ENCODE measurements around the gene CPTP. TPM values are rescaled to one million over a fixed set of nuclear protein-coding genes. Genes with fewer than 3 reads are reported as not detected.
A peak's percentile ranks its signal among the peaks of the same experiment; 100 is the strongest.

Gene CPTP
- total RNA-seq, 1 experiment from 2014 or later, result 52.2 TPM

DNA sequence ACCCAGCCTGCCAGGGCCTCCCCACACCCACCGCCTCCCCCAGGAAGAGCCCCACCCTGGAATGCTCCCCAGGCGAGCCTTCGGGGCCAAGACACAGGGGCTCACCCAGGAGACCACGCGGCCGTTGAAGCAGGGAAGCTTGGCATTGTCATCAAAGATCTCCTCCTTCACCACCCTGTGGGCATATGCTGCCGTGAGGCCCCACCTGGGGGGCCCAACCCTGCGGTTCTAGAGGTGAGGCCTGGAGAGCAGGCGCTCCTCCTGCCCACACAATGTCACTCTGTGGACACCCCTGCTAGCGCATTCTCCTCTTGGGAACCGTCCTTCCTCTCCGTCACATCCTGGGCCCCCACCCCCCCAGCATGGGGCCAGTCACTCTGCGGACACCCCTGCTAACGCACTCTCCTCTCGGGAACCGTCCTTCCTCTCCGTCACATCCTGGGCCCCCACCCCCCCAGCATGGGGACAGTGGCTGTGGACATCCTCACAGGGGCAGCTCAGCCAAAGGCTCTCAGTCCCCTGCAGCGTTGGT lies 18.0 kb downstream of the CPTP start:
- POLR2A ChIA-PET, result no interaction called here
- no peak overlapping the region for H3K4me3 ChIP-seq (ENCODE audit: low read depth in 2 of 2, low read length in 2 of 2)
- intact Hi-C loops (cut with micrococcal nuclease; ENCODE audit: unreplicated experiment) (no loop called here), in situ Hi-C loops (cut with HindIII; ENCODE audit: low pct_unique_long_range_greater_than_20kb, low sequenced_read_pairs) (no loop called here)
- no peaks in the 10 kb centered on the region for H3K27me3 ChIP-seq (ENCODE audit: control insufficient read depth, insufficient read depth, low read length)
- H3K36me3 ChIP-seq (ENCODE audit: control insufficient read depth, insufficient read depth, low read length), result no peaks in the 10 kb centered on the region
- DNase-seq (ENCODE audit: low read depth, low spot score) (no peak), ATAC-seq (no peak)
- H3K27ac ChIP-seq (ENCODE audit: low read length), result no peak overlapping the region
- H3K9me3 ChIP-seq (ENCODE audit: control insufficient read depth, insufficient read depth, low read depth, low read length), result no peaks in the 10 kb centered on the region
- CTCF ChIA-PET, result no interaction called here
- no peak for TF ChIP-seq TCF7L2 (IDR thresholded peaks at IDR 0.05; ENCODE audit: low read depth, low read length)
- TF ChIP-seq, protein P1, sequence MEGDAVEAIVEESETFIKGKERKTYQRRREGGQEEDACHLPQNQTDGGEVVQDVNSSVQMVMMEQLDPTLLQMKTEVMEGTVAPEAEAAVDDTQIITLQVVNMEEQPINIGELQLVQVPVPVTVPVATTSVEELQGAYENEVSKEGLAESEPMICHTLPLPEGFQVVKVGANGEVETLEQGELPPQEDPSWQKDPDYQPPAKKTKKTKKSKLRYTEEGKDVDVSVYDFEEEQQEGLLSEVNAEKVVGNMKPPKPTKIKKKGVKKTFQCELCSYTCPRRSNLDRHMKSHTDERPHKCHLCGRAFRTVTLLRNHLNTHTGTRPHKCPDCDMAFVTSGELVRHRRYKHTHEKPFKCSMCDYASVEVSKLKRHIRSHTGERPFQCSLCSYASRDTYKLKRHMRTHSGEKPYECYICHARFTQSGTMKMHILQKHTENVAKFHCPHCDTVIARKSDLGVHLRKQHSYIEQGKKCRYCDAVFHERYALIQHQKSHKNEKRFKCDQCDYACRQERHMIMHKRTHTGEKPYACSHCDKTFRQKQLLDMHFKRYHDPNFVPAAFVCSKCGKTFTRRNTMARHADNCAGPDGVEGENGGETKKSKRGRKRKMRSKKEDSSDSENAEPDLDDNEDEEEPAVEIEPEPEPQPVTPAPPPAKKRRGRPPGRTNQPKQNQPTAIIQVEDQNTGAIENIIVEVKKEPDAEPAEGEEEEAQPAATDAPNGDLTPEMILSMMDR (IDR thresholded peaks at IDR 0.05), result no peak
- no peak for TF ChIP-seq SIN3A (IDR thresholded peaks at IDR 0.05; ENCODE audit: borderline replicate concordance, insufficient read depth, low read depth, low read length)
- TF ChIP-seq POLR2AphosphoS5 (IDR thresholded peaks at IDR 0.05; ENCODE audit: low read depth, low read length), result no peak
- TF ChIP-seq, protein P2, sequence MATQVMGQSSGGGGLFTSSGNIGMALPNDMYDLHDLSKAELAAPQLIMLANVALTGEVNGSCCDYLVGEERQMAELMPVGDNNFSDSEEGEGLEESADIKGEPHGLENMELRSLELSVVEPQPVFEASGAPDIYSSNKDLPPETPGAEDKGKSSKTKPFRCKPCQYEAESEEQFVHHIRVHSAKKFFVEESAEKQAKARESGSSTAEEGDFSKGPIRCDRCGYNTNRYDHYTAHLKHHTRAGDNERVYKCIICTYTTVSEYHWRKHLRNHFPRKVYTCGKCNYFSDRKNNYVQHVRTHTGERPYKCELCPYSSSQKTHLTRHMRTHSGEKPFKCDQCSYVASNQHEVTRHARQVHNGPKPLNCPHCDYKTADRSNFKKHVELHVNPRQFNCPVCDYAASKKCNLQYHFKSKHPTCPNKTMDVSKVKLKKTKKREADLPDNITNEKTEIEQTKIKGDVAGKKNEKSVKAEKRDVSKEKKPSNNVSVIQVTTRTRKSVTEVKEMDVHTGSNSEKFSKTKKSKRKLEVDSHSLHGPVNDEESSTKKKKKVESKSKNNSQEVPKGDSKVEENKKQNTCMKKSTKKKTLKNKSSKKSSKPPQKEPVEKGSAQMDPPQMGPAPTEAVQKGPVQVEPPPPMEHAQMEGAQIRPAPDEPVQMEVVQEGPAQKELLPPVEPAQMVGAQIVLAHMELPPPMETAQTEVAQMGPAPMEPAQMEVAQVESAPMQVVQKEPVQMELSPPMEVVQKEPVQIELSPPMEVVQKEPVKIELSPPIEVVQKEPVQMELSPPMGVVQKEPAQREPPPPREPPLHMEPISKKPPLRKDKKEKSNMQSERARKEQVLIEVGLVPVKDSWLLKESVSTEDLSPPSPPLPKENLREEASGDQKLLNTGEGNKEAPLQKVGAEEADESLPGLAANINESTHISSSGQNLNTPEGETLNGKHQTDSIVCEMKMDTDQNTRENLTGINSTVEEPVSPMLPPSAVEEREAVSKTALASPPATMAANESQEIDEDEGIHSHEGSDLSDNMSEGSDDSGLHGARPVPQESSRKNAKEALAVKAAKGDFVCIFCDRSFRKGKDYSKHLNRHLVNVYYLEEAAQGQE (IDR thresholded peaks at IDR 0.05; ENCODE audit: insufficient read depth in 1 of 2, low read depth in 2 of 2, low read length in 1 of 2), result no peak
- peaks cover 40% of the 10 kb centered on the region for H3K4me1 ChIP-seq (ENCODE audit: control insufficient read depth, insufficient read depth, low read length)
- no TSS peak for BruUV-seq (replicated peaks)

DNA sequence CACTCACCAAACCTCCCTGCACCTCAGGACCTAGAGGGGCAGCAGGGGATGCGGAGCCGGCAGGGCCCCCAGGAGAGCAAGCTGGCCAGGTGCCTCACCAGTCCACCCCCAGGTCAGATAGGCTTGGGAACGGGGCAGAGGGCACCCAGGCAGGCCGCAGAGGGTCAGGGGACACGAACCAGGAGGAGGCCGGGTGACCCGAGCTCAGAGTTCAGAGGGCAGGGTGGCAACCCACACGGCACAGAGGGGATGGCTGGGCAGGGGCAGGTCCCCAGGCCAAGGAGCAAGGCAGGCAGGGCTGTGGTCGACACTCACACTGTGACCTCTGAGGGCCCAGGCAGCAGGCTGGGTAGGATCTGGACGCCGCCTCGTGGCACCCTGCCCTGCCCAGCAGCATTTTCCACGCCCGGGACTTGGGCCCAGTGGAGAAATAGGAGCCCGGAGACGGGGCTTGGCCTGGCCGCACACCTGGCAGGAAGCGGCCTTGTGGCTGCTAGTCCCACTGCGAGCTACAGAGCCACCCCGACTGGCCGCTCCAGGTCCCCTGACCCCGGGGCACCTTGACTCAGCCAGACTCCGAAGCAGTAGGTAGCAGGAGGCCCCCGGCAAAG lies 19.3 kb downstream of the CPTP start:
- no TSS peak for BruUV-seq (replicated peaks)
- intact Hi-C loops (cut with micrococcal nuclease; ENCODE audit: unreplicated experiment), result no loop called here
- Histone ChIP-seq H3K9me3 (ENCODE audit: control insufficient read depth, insufficient read depth, low read depth, low read length) (no peaks in the 10 kb centered on the region), H3K4me3 (ENCODE audit: low read depth in 2 of 2, low read length in 2 of 2) (no peak overlapping the region; a peak in 1 of 4 replicates), H3K4me1 (ENCODE audit: control insufficient read depth, insufficient read depth, low read length) (peaks cover 40% of the 10 kb centered on the region), H3K27ac (ENCODE audit: low read length) (peak overlapping the region; percentile 93), H3K36me3 (ENCODE audit: control insufficient read depth, insufficient read depth, low read length) (no peaks in the 10 kb centered on the region; the same call in 1 of the 2 replicates), H3K27me3 (ENCODE audit: control insufficient read depth, insufficient read depth, low read length) (no peaks in the 10 kb centered on the region)
- CTCF ChIA-PET, result no interaction called here
- POLR2A ChIA-PET, result no interaction called here
- ATAC-seq, result no peak
- DNase-seq (ENCODE audit: low read depth, low spot score), result no peak
- no peak for TF ChIP-seq SIN3A (IDR thresholded peaks at IDR 0.05; ENCODE audit: borderline replicate concordance, insufficient read depth, low read depth, low read length)
- TF ChIP-seq, protein P2 (IDR thresholded peaks at IDR 0.05; ENCODE audit: insufficient read depth in 1 of 2, low read depth in 2 of 2, low read length in 1 of 2), result no peak
- TF ChIP-seq POLR2AphosphoS5 (IDR thresholded peaks at IDR 0.05; ENCODE audit: low read depth, low read length), result no peak
- TF ChIP-seq, protein P1 (IDR thresholded peaks at IDR 0.05), result no peak
- no peak for TF ChIP-seq TCF7L2 (IDR thresholded peaks at IDR 0.05; ENCODE audit: low read depth, low read length)
- in situ Hi-C loops (cut with HindIII; ENCODE audit: low pct_unique_long_range_greater_than_20kb, low sequenced_read_pairs), result no loop called here
